Measurements from ENCODE around the gene FARP2. TPM values are rescaled to one million over a fixed set of nuclear protein-coding genes. Genes with fewer than 3 reads are reported as not detected.
A peak's percentile ranks its signal among the peaks of the same experiment; 100 is the strongest.

Gene FARP2
- total and polyA plus RNA-seq, 10 of the 15 experiments (the other 5 are each of a cell fraction or from before 2014, with no cell fraction given) = 5.5 to 67.5 (median 36.8) TPM

DNA sequence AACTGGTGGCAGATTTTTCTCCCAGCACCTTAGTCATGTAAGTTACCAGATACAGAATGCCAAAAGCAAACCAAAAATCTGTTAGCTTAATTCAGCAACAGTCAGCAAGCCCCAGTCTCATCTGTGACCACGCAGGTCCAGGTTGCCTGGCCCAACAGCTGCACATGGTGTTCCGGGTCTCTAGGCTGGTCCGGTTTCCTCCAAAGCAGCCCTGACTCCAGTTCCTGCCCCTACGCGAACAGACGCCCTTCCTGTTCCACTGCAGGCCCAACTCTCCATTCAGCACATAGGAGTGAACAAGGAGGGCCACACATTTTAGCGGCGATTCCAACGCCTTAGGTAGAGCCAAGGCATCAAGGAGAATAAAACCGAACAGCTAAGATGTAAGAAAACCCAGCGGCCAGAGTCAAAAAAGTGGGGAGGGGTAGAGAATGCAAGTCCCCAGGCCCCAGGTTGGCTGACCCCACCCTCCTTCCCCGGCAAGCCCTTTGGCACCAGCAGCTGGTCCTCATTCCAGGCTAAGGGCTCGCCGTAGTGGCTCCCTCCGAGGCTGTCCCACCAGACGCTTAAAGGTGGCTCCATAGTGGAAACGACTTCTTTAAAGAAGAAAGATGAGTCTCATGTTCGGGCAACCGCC, 150.8 kb downstream of the FARP2 start:
- peak overlapping the region; percentile 86 for H3K4me2 ChIP-seq (ENCODE audit: control insufficient read depth, insufficient read depth)
- peak overlapping the region; percentile 85 for H3K9ac ChIP-seq (ENCODE audit: control insufficient read depth, insufficient read depth, low read length)
- DNase-seq (ENCODE audit: low read depth, low spot score) (no peak), ATAC-seq (no peak), FAIRE-seq (no peak)
- H3K36me3 ChIP-seq (ENCODE audit: control insufficient read depth in 2 of 2, insufficient read depth in 2 of 2, low read length in 1 of 2) = no peaks in the 10 kb centered on the region; a peak in 1 of 4 replicates
- ChIA-PET SMC1A (ENCODE audit: uncharacterized antibody, unreplicated experiment) (interaction anchor here (0.7 to 2.0 kb wide), 5 partner anchors 9 to 149 kb away, joined by 3 to 7 read pairs (median 3); no protein-coding TSS in a partner anchor), POLR2A (no interaction called here), CTCF (no interaction called here), RAD21 (ENCODE audit: unreplicated experiment) (no interaction called here)
- peaks cover 2% of the 10 kb centered on the region; the same call in 1 of the 2 replicates for H4K20me1 ChIP-seq (ENCODE audit: control insufficient read depth, insufficient read depth)
- no peak overlapping the region; the same call in 1 of the 2 replicates for H3K27ac ChIP-seq (ENCODE audit: control insufficient read depth, insufficient read depth)
- in situ Hi-C loops (cut with MboI) = no loop called here
- peaks cover 16% of the 10 kb centered on the region for H3K4me1 ChIP-seq (ENCODE audit: control insufficient read depth, insufficient read depth, low read length)
- H3K4me3 ChIP-seq = peak overlapping the region; percentile 98
- H3K27me3 ChIP-seq (replicated peaks in 1 of 2; ENCODE audit: control insufficient read depth in 2 of 2, insufficient read depth in 2 of 2, low read length in 1 of 2) = no peaks in the 10 kb centered on the region
- H2AFZ ChIP-seq (ENCODE audit: control insufficient read depth, low read depth, low read length) = no peak overlapping the region
- TF ChIP-seq BHLHE40 (IDR thresholded peaks at IDR 0.05; ENCODE audit: borderline replicate concordance in 1 of 2, low read depth in 2 of 2, low read length in 1 of 2) (no peak), EP300 (IDR thresholded peaks at IDR 0.05; ENCODE audit: borderline replicate concordance in 1 of 2, control insufficient read depth in 1 of 2, low read depth in 2 of 2, low read length in 2 of 2) (no peak), ZNF207 (IDR thresholded peaks at IDR 0.05; ENCODE audit: borderline replicate concordance) (no peak), ZSCAN29 (IDR thresholded peaks at IDR 0.05) (no peak), ZNF384 (IDR thresholded peaks at IDR 0.05; ENCODE audit: borderline replicate concordance, low read depth, low read length) (no peak)
- no peaks in the 10 kb centered on the region for H3K9me3 ChIP-seq (replicated peaks; ENCODE audit: control insufficient read depth, insufficient read depth, low read length)
- intact Hi-C loops (cut with micrococcal nuclease; ENCODE audit: unreplicated experiment) = loop anchor here (5.0 kb wide), 2 partner anchors 105 to 150 kb away; partner anchors contain the start of gene FARP2
- 80% methylated on average over 19 of the region's 19 CpGs for WGBS (ENCODE audit: insufficient coverage, insufficient replicate concordance, low lambda C conversion rate, missing lambda C conversion rate)
- TSS peak; percentile 62 for BruUV-seq (replicated peaks)
- H3K79me2 ChIP-seq (ENCODE audit: control insufficient read depth, insufficient read depth, low read length) = peaks cover 33% of the 10 kb centered on the region

Measured in GM12878 (cell line).